ENCODE results near the gene DRAM1.

DNA sequence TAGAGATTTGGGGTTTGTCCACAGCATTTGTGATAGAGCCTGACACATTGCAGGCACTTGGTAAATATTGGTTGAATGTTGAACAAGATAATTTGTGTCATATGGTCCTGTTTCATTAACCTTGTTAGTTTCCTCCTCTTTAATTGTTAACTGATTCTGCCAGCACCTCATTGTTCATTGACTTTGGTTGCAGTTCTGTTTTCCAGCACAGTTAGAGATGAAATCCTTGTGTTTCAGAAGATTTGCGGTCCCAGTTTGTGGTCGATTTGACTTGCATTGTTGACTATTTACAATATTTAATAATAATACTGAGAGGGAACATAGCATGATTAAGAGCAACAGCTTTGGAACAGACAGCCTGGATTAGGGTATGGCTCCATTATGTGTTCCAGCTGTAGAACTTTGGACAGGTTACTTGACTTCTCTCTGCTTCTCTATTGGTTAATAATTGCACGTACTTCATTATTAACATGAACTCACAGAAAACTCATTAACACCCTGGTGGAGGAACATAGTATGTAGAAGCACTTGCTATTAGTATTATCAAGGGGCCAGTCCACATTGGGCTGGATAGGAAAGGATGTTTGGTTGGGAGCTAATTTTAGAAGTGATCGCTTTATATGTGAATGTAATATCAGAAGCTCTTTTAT lies 8.7 kb downstream of the DRAM1 start:
- TF ChIP-seq, protein P1, sequence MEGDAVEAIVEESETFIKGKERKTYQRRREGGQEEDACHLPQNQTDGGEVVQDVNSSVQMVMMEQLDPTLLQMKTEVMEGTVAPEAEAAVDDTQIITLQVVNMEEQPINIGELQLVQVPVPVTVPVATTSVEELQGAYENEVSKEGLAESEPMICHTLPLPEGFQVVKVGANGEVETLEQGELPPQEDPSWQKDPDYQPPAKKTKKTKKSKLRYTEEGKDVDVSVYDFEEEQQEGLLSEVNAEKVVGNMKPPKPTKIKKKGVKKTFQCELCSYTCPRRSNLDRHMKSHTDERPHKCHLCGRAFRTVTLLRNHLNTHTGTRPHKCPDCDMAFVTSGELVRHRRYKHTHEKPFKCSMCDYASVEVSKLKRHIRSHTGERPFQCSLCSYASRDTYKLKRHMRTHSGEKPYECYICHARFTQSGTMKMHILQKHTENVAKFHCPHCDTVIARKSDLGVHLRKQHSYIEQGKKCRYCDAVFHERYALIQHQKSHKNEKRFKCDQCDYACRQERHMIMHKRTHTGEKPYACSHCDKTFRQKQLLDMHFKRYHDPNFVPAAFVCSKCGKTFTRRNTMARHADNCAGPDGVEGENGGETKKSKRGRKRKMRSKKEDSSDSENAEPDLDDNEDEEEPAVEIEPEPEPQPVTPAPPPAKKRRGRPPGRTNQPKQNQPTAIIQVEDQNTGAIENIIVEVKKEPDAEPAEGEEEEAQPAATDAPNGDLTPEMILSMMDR (IDR thresholded peaks at IDR 0.05): no peak
- no peak for TF ChIP-seq POLR2A (IDR thresholded peaks at IDR 0.05)
